Lower leg skin (tissue), 3 donors: ENCODE results near the gene SSTR5.

Experiments used
- POLR2A ChIP-seq, 2 donors: fragments of 450-650 bp; IDR thresholded peaks; one replicate each; pipeline ENCODE4 v1.6.1; 2016 to 2017; ENCODE audit warnings: antibody characterized with exemption in 2 of 2, mild to moderate bottlenecking in 1 of 2, moderate library complexity in 1 of 2
- TF ChIP-seq, protein P1 (sequence below), 3 donors: fragments of 450-650 bp; IDR thresholded peaks; one replicate each; pipeline ENCODE4 v1.5.1; 2016; ENCODE audit warnings: antibody characterized with exemption in 3 of 3, mild to moderate bottlenecking in 3 of 3, moderate library complexity in 2 of 3

DNA sequence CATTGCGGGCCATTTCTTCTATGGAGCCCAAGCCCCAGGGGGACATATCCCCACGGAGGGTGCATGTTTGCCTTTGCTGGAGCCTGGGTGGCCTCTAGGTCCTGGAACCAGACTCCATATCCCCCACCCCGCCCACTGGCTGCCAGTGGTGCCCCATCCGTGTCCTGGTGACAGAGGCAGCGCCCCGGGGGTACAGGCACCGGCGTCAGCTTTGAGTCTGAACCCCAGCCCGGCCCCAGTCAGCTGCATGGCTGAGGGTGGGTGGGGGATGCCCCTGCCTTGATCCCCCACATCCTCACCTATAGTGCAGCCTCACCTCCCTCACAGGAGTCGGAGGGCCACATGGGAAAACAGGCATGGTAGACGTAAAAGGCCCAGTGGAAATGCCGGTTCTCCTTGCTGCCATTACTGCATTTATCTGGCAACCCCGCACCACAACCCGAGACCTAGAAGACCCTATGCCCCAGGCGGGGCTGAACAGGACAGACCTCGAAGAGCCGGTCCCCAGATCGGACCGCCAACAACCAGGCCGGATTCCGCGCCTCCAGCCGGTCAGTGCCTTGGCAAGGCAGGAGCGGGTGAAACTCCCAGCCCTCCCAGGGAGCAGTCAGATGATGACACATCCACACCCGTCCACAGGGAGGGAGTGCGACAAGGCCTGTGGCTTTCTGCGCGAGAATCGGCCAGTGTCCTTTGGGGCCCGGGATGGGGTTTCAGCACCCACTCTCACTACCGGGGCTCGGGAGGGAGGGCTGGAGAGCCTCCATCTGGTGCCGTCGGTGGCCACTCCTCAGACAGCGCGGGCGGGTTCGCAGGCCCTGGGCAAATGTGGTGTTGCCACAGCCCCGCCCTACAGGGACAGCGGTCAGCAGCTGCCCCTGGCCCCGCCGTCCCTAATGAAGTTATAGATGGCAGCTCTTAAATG, 11.9 kb upstream of the SSTR5 start:
- TF ChIP-seq, protein P1, sequence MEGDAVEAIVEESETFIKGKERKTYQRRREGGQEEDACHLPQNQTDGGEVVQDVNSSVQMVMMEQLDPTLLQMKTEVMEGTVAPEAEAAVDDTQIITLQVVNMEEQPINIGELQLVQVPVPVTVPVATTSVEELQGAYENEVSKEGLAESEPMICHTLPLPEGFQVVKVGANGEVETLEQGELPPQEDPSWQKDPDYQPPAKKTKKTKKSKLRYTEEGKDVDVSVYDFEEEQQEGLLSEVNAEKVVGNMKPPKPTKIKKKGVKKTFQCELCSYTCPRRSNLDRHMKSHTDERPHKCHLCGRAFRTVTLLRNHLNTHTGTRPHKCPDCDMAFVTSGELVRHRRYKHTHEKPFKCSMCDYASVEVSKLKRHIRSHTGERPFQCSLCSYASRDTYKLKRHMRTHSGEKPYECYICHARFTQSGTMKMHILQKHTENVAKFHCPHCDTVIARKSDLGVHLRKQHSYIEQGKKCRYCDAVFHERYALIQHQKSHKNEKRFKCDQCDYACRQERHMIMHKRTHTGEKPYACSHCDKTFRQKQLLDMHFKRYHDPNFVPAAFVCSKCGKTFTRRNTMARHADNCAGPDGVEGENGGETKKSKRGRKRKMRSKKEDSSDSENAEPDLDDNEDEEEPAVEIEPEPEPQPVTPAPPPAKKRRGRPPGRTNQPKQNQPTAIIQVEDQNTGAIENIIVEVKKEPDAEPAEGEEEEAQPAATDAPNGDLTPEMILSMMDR (IDR thresholded peaks at IDR 0.05) = no peak
- TF ChIP-seq POLR2A (IDR thresholded peaks at IDR 0.05) = no peak
